ENCODE measurements around the gene DDX25. TPM values are rescaled to one million over a fixed set of nuclear protein-coding genes. Genes with fewer than 3 reads are reported as not detected.
A peak's percentile ranks its signal among the peaks of the same experiment; 100 is the strongest.

Gene DDX25
- total and polyA plus RNA-seq, 9 of the 15 experiments (the other 6 are each of a cell fraction or from before 2014, with no cell fraction given), result not detected

- H3K4me1 ChIP-seq (replicated peaks in 1 of 2; ENCODE audit: control insufficient read depth in 2 of 2, insufficient read depth in 2 of 2, low read length in 2 of 2), result peaks cover 4 to 9% of the 10 kb centered on the region in 2 experiments; a peak in 4 of 5 replicates
- H3K79me2 ChIP-seq (ENCODE audit: control insufficient read depth, insufficient read depth, low read length), result no peaks in the 10 kb centered on the region
- H3K9ac ChIP-seq (ENCODE audit: insufficient read depth in 1 of 2, low read depth in 2 of 2, low read length in 2 of 2), result peak overlapping the region in 1 of 2 experiments; percentile 47; a peak in 1 of 4 replicates
- H3K27ac ChIP-seq (ENCODE audit: extremely low read depth, low read depth, low read length), result no peak overlapping the region
- intact Hi-C loops (cut with micrococcal nuclease), result no loop called here
- in situ Hi-C loops (cut with MboI), result no loop called here
- H3K4me2 ChIP-seq (ENCODE audit: insufficient read depth, low read length), result no peak overlapping the region
- ChIA-PET CTCF (ENCODE audit: low intra/inter-chr PET ratio) (no interaction called here), POLR2A (no interaction called here)
- peak overlapping the region; percentile 61; the same call in 1 of the 2 replicates for H2AFZ ChIP-seq (ENCODE audit: low read depth, low read length)
- 24% methylated on average over 11 of the region's 12 CpGs for WGBS (ENCODE audit: insufficient coverage, low coverage, missing lambda C conversion rate)
- H3K27me3 ChIP-seq (ENCODE audit: control insufficient read depth in 2 of 2, insufficient read depth in 2 of 2, low read length in 2 of 2), result no peaks in the 10 kb centered on the region; a peak in 2 of 5 replicates
- DNase-seq (ENCODE audit: extremely low read depth in 1 of 4, low spot score in 3 of 4) (no peak), FAIRE-seq (no peak), ATAC-seq (peak; percentile 23; the same call in 1 of the 3 replicates)
- no peaks in the 10 kb centered on the region for H3K36me3 ChIP-seq (ENCODE audit: control insufficient read depth, insufficient read depth, low read length)
- H4K20me1 ChIP-seq (replicated peaks; ENCODE audit: control insufficient read depth, insufficient read depth, low read length), result no peaks in the 10 kb centered on the region
- no peak overlapping the region for H3K4me3 ChIP-seq
- H3K9me1 ChIP-seq (ENCODE audit: control insufficient read depth, insufficient read depth, low read length), result no peaks in the 10 kb centered on the region
- BruUV-seq (replicated peaks), result no TSS peak
- no peaks in the 10 kb centered on the region for H3K9me3 ChIP-seq (replicated peaks; ENCODE audit: control insufficient read depth, insufficient read depth, low read depth, low read length)
- TF ChIP-seq MLLT1 (IDR thresholded peaks at IDR 0.05), result peak in 1 of 2 experiments; percentile 37; a peak in 1 of 4 replicates
- no peak for TF ChIP-seq SRF (CRISPR knock-in tag; IDR thresholded peaks at IDR 0.05)
Measured at GRCh38 chr11:125935618-125936199, 31.4 kb downstream of the DDX25 start.

GRCh38 chr11:125938418-125938817, 34.1 kb downstream of the DDX25 start:
- ATAC-seq (0 out of 3 replicates have a peak, but pooled peaks have one; percentile 8), DNase-seq (ENCODE audit: extremely low read depth in 1 of 4, low spot score in 3 of 4) (no peak), FAIRE-seq (no peak)
- Histone ChIP-seq H3K9ac (ENCODE audit: insufficient read depth in 1 of 2, low read depth in 2 of 2, low read length in 2 of 2) (peak overlapping the region in 1 of 2 experiments; percentile 40; a peak in 1 of 4 replicates), H3K9me3 (replicated peaks; ENCODE audit: control insufficient read depth, insufficient read depth, low read depth, low read length) (no peaks in the 10 kb centered on the region), H3K36me3 (ENCODE audit: control insufficient read depth, insufficient read depth, low read length) (no peaks in the 10 kb centered on the region), H3K4me3 (no peak overlapping the region), H3K4me1 (replicated peaks in 1 of 2; ENCODE audit: control insufficient read depth in 2 of 2, insufficient read depth in 2 of 2, low read length in 2 of 2) (peaks cover 1 to 8% of the 10 kb centered on the region in 2 experiments; a peak in 3 of 5 replicates), H3K4me2 (ENCODE audit: insufficient read depth, low read length) (no peak overlapping the region), H3K9me1 (ENCODE audit: control insufficient read depth, insufficient read depth, low read length) (no peaks in the 10 kb centered on the region), H3K27me3 (ENCODE audit: control insufficient read depth in 2 of 2, insufficient read depth in 2 of 2, low read length in 2 of 2) (peaks cover 0 to 16% of the 10 kb centered on the region in 2 experiments; a peak in 3 of 5 replicates), H3K27ac (ENCODE audit: extremely low read depth, low read depth, low read length) (no peak overlapping the region), H2AFZ (ENCODE audit: low read depth, low read length) (peak overlapping the region; percentile 78), H4K20me1 (replicated peaks; ENCODE audit: control insufficient read depth, insufficient read depth, low read length) (no peaks in the 10 kb centered on the region), H3K79me2 (ENCODE audit: control insufficient read depth, insufficient read depth, low read length) (no peaks in the 10 kb centered on the region)
- intact Hi-C loops (cut with micrococcal nuclease) (no loop called here), in situ Hi-C loops (cut with MboI) (no loop called here)
- 24% methylated on average over 3 of the region's 5 CpGs for WGBS (ENCODE audit: insufficient coverage, low coverage, missing lambda C conversion rate)
- POLR2A ChIA-PET, result no interaction called here
- CTCF ChIA-PET (ENCODE audit: low intra/inter-chr PET ratio), result no interaction called here
- no TSS peak for BruUV-seq (replicated peaks)
- peak in 2 of 3 experiments; percentile 70 to 91; a peak in 4 of 6 replicates for TF ChIP-seq ZBTB11 (CRISPR knock-in tag; IDR thresholded peaks at IDR 0.05)
- no peak for TF ChIP-seq EZH2 (IDR thresholded peaks at IDR 0.05; ENCODE audit: borderline replicate concordance, low read depth, low read length)
- TF ChIP-seq FIP1L1 (IDR thresholded peaks at IDR 0.05; ENCODE audit: low read depth, low read length, poor library complexity, severe bottlenecking), result no peak

Data from K562 (cell line).